ENCODE data around the gene INPP5B. TPM values are rescaled to one million over a fixed set of nuclear protein-coding genes. Genes with fewer than 3 reads are reported as not detected.

The INPP5B gene
- total RNA-seq, 1 experiment from 2014 or later: 18.8 TPM

DNA sequence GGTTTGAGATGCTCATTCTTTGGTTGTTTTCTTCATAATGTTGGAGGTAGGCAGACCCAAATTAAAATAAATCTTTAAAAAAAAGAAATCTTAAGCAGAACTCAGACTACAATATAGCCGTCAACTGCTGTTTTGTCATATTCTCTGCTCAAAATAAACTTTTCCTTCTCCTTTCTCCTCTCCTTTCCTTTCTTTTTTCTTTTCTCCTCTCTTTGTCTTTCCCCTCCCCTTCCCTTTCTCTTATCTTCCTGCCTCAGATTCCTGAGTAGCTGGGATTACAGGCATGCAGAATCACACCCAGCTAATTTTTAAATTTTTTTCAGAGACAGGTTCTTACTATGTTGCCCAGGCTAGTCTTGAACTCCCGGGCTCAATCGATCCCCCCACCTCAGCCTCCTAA lies 62.7 kb downstream of the INPP5B start:
- H3K27me3 ChIP-seq (replicated peaks; ENCODE audit: control insufficient read depth, insufficient read depth, low read length): no peaks in the 10 kb centered on the region
- intact Hi-C loops (cut with micrococcal nuclease; ENCODE audit: unreplicated experiment): no loop called here
- Mint-ChIP-seq H3K4me1 (ENCODE audit: low read depth, unreplicated experiment) (no peaks in the 10 kb centered on the region), H3K36me3 (ENCODE audit: insufficient read depth, unreplicated experiment) (peaks cover 27% of the 10 kb centered on the region), H3K9me3 (ENCODE audit: unreplicated experiment) (no peaks in the 10 kb centered on the region), H3K4me3 (ENCODE audit: unreplicated experiment) (no peak overlapping the region), H3K27ac (ENCODE audit: unreplicated experiment) (peak overlapping the region; percentile 9), H3K27me3 (ENCODE audit: insufficient read depth, unreplicated experiment) (no peaks in the 10 kb centered on the region)
- no peaks in the 10 kb centered on the region for H3K9me3 ChIP-seq
- peaks cover 16% of the 10 kb centered on the region for H3K4me1 ChIP-seq
- POLR2A ChIA-PET: no interaction called here
- H3K4me3 ChIP-seq (ENCODE audit: low read depth, low read length): no peak overlapping the region
- no TSS peak for BruUV-seq (replicated peaks)
- TF ChIP-seq, protein P1, sequence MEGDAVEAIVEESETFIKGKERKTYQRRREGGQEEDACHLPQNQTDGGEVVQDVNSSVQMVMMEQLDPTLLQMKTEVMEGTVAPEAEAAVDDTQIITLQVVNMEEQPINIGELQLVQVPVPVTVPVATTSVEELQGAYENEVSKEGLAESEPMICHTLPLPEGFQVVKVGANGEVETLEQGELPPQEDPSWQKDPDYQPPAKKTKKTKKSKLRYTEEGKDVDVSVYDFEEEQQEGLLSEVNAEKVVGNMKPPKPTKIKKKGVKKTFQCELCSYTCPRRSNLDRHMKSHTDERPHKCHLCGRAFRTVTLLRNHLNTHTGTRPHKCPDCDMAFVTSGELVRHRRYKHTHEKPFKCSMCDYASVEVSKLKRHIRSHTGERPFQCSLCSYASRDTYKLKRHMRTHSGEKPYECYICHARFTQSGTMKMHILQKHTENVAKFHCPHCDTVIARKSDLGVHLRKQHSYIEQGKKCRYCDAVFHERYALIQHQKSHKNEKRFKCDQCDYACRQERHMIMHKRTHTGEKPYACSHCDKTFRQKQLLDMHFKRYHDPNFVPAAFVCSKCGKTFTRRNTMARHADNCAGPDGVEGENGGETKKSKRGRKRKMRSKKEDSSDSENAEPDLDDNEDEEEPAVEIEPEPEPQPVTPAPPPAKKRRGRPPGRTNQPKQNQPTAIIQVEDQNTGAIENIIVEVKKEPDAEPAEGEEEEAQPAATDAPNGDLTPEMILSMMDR (IDR thresholded peaks at IDR 0.05; ENCODE audit: insufficient read depth in 1 of 2, low read depth in 1 of 2, low read length in 1 of 2, severe bottlenecking in 1 of 2, unreplicated experiment in 1 of 2): no peak
- CTCF ChIA-PET: no interaction called here
- no peaks in the 10 kb centered on the region for H3K36me3 ChIP-seq (ENCODE audit: control insufficient read depth, insufficient read depth, low read length)
- DNase-seq: no peak

- Histone ChIP-seq H3K36me3 (ENCODE audit: control insufficient read depth, insufficient read depth, low read length) (no peaks in the 10 kb centered on the region), H3K9me3 (no peaks in the 10 kb centered on the region), H3K4me1 (peaks cover 19% of the 10 kb centered on the region), H3K27me3 (replicated peaks; ENCODE audit: control insufficient read depth, insufficient read depth, low read length) (no peaks in the 10 kb centered on the region), H3K4me3 (ENCODE audit: low read depth, low read length) (no peak overlapping the region)
- Mint-ChIP-seq H3K27ac (ENCODE audit: unreplicated experiment) (peak overlapping the region; percentile 9), H3K27me3 (ENCODE audit: insufficient read depth, unreplicated experiment) (no peaks in the 10 kb centered on the region), H3K4me1 (ENCODE audit: low read depth, unreplicated experiment) (no peaks in the 10 kb centered on the region), H3K36me3 (ENCODE audit: insufficient read depth, unreplicated experiment) (peaks cover 27% of the 10 kb centered on the region), H3K9me3 (ENCODE audit: unreplicated experiment) (no peaks in the 10 kb centered on the region), H3K4me3 (ENCODE audit: unreplicated experiment) (no peak overlapping the region)
- TF ChIP-seq, protein P1 (IDR thresholded peaks at IDR 0.05; ENCODE audit: insufficient read depth in 1 of 2, low read depth in 1 of 2, low read length in 1 of 2, severe bottlenecking in 1 of 2, unreplicated experiment in 1 of 2): no peak
- intact Hi-C loops (cut with micrococcal nuclease; ENCODE audit: unreplicated experiment): no loop called here
- ChIA-PET CTCF (no interaction called here), POLR2A (no interaction called here)
- no TSS peak for BruUV-seq (replicated peaks)
- no peak for DNase-seq
Measured at GRCh38 chr1:37883671-37884070, 63.2 kb downstream of the INPP5B start.

DNA sequence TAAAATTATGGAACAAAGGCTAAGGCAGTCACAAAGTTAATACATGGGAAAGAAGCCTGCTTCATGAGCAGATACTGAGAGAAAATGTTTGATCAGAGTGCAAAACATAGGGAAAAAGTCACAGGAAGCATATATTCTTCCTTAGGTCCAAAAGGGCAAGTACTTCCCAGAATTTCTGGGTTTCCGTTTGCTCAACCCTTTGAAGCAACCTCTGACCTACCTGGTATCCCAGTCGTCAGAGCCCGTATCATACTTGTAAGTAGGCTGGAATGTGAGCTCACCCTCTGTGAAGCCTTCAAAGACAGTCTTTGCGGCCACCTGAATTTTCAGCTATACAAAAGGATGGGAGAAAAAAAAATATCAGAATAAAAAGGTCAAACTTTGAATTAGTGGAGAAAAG lies 67.0 kb downstream of the INPP5B start:
- CTCF ChIA-PET: interaction anchor here (1.0 kb wide), 1 partner anchor 20 kb away, joined by 4 read pairs; the partner anchor contains the start of gene MTF1
- DNase-seq: peak; percentile 47 to 70
- Mint-ChIP-seq H3K4me1 (ENCODE audit: low read depth, unreplicated experiment) (no peaks in the 10 kb centered on the region), H3K36me3 (ENCODE audit: insufficient read depth, unreplicated experiment) (peaks cover 25% of the 10 kb centered on the region), H3K27me3 (ENCODE audit: insufficient read depth, unreplicated experiment) (no peaks in the 10 kb centered on the region), H3K27ac (ENCODE audit: unreplicated experiment) (no peak overlapping the region), H3K9me3 (ENCODE audit: unreplicated experiment) (no peaks in the 10 kb centered on the region), H3K4me3 (ENCODE audit: unreplicated experiment) (no peak overlapping the region)
- TF ChIP-seq, protein P1 (IDR thresholded peaks at IDR 0.05; ENCODE audit: insufficient read depth in 1 of 2, low read depth in 1 of 2, low read length in 1 of 2, severe bottlenecking in 1 of 2, unreplicated experiment in 1 of 2): no peak
- peaks cover 32% of the 10 kb centered on the region for H3K4me1 ChIP-seq
- intact Hi-C loops (cut with micrococcal nuclease; ENCODE audit: unreplicated experiment): loop anchor here (5.0 kb wide), 1 partner anchor 107 kb away; no protein-coding TSS in a partner anchor
- BruUV-seq (replicated peaks): no TSS peak
- POLR2A ChIA-PET: no interaction called here
- H3K9me3 ChIP-seq: no peaks in the 10 kb centered on the region
- H3K27me3 ChIP-seq (replicated peaks; ENCODE audit: control insufficient read depth, insufficient read depth, low read length): no peaks in the 10 kb centered on the region
- H3K36me3 ChIP-seq (ENCODE audit: control insufficient read depth, insufficient read depth, low read length): no peaks in the 10 kb centered on the region
- H3K4me3 ChIP-seq (ENCODE audit: low read depth, low read length): no peak overlapping the region
